GM12872 (cell line): ENCODE results near the gene AK2.

Source experiments
- CTCF ChIP-seq: IDR thresholded peaks from 3 replicates; pipeline ENCODE4 v1.5.1; 2011; ENCODE audit warnings: low read depth, mild to moderate bottlenecking, low read length, moderate library complexity; ENCODE audit not compliant: insufficient read depth

Gene AK2

GRCh38 chr1:33005838-33006421 lies 30.8 kb downstream of the AK2 start:
- no peak for TF ChIP-seq CTCF

GRCh38 chr1:33005117-33005837 lies 31.4 kb downstream of the AK2 start:
- no peak for TF ChIP-seq CTCF

GRCh38 chr1:33004613-33005012 lies 32.1 kb downstream of the AK2 start:
- TF ChIP-seq CTCF = no peak

- no peak for TF ChIP-seq CTCF
Measured at GRCh38 chr1:33003657-33004056, 33.0 kb downstream of the AK2 start.

- no peak for TF ChIP-seq CTCF
Measured at GRCh38 chr1:33002006-33002405, 34.7 kb downstream of the AK2 start.

GRCh38 chr1:33001282-33001681 lies 35.4 kb downstream of the AK2 start:
- peak; percentile 55 for TF ChIP-seq CTCF

GRCh38 chr1:33000427-33001026 lies 36.2 kb downstream of the AK2 start:
- TF ChIP-seq CTCF = no peak
